ENCODE measurements around the gene IQCK.

Gene IQCK

DNA sequence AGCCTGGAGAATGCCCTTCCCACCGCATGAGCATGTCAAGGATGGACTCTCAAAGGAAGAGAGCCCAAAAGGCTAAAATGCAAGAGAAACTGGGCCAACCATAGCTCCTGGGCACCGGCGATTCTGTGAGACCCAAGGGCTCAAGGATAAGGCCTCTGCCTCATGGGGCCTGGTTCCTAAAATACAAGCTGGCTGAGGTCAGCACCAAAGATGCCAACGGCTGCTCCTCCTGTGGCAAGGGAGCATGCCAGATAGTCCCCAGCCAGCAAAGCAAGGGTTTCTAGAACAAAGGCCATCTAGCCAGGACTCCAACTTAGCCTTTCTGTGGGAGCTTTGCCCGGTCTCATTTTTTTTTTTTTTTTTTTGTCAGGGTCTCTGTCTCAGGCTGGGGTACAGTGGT lies 146.5 kb downstream of the IQCK start:
- no peak for DNase-seq

DNA sequence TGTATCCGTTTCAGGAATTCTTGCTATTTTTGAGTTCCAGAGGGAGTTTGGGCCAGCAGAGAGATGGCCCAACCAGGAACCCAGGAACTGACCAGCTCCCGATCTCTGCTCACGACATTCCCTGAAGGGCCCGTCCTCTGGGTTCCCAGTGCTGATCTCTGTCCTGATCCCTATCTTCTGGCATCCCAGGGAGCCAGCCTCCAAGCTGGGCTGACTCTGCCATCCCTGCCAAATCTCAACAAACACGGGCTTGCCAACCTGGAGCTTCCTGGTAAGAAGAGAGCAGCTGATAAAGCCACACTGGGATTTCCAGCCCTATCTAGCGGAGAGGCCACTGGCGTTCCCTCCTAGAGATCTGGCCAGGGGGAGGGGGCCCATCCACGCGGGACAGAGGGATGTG lies 150.3 kb downstream of the IQCK start:
- DNase-seq = no peak

DNA sequence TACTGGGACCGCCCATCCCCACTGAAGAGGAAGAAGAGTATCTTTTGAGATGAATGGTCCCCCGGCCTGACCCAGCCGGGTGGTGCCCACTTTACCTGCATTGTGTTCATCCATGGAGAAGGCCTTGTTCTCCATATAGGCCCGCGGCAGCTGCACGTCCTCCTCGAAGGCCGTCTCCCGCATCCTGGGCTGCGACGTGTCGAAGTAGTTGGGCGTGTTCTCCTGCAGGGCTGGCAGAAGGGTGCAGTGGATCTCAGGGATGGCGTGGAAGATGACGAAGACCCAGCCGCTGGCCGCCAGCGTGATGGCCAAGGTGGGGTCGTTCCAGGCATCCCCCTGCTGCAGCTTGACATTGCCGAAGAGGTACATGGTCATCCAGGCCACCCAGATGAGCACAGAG lies 153.7 kb downstream of the IQCK start:
- no peak for DNase-seq

DNA sequence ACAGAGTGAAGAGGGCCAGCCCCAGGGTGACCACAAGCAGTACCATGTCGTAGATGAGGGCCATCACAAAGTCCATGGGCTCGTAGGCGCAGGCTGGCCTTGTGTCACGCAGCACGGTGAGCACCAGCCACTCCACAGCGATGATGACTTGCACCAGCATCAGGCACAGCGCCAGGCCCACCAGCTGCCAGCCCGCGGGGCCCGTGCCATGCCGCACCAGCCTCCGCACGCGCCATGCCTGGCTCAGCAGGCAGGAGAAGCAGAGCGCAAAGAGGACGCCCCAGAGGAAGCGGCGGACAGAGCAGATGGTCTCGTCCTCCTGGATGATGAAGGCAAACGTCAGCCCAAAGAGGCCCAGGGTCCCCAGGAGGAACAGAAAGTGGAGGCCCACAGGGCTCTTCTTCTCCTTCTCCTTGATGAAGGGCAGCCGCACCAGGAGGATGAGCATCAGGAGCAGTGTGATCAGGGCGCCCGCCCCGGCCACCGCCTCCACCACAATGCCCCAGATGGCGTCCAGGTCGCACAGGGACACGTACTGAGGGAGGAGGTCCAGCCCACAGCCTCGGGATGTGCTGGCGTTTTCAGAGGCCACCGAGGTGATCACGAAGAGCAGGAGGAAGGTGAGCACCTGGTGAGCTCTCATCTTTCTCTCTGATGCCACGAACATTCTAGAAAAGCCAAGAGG lies 154.2 kb downstream of the IQCK start:
- no peak for DNase-seq

DNA sequence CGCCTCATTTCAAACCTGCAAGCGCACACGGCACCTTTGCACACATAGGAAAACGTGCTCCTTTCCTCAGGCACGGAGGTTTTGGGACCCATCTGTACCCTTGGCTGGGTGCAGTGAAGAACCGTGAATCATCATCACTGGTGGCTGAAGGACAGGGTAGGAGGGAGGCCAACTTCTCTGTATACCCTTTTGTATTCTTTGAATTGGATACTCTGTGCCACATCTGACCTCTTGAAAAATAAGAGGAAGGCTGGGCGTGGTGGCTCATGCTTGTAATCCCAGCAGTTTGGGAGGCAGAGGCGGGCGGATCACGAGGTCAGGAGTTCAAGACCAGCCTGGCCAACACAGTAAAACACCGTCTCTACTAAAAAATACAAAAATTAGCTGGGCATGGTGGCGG lies 154.9 kb downstream of the IQCK start:
- no peak for DNase-seq

DNA sequence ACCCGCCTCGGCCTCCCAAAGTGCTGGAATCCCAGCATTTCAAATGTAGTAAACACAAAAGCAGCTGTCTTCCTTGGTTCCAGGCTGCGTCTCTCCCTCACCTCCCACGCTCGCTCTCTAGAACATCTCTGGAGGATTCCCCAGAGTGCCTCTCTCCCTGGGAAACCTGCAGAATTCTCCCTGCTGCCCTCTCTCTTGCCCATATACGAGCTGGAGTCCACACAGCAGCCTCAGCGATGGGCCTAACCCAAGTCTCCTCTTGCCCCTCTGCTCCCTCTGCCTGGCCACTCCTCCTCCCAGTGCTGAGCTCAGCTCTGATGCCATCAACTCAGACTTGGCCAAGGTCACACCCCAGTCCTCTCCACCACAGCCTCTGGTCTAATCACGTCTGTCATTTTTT lies 156.0 kb downstream of the IQCK start:
- no peak for DNase-seq

DNA sequence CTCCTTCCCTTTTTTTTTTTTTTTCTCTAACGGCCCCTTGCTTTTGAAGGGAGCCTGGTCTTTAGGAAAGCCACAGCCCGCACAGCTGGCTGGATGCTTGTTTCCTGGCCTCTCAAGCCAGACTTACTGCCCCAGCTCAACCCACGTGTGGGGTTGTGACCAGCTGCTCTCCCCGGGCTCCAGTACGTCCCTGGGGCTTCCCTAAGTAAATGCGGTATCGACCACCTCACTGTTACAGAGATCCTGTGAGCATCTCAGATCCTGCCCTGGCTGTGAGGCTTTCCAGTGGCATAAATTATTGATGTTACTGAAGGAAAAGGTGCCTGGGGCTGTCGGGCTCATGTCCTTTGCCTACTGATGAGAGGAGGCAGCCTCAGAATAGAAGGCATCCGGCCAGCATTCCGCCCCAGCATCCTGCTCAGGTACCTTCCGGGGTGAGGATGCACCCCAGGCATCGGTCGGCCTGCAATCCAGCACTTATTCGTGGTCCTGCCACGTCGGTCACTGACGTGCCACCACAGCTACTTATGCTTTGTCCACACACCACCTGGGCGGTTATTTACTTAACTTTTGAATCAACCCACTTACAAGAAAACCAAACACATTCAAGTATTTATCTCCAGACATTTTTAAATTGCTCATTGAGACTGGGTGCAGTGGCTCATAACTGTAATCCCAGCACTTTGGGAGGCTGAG lies 156.9 kb downstream of the IQCK start:
- no peak for DNase-seq

DNA sequence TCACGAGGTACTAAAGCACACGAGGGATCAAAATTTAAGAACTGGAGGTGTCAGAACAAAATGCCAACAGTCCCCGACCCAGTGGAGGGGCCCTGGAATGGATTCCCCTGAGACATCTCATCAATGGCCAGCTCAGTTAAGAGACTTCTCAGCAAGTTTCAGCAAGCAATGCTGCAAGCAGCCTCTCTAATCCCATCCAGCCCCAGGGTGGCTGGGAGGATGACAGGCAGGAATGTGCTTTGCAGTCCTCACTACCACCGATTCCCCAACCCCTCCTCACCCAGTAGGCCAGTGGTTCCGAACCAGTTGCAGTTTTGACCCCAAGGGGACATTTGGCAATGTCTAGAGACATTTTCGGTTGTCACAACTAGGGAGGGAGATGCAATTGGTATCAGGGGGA lies 157.8 kb downstream of the IQCK start:
- no peak for DNase-seq

DNA sequence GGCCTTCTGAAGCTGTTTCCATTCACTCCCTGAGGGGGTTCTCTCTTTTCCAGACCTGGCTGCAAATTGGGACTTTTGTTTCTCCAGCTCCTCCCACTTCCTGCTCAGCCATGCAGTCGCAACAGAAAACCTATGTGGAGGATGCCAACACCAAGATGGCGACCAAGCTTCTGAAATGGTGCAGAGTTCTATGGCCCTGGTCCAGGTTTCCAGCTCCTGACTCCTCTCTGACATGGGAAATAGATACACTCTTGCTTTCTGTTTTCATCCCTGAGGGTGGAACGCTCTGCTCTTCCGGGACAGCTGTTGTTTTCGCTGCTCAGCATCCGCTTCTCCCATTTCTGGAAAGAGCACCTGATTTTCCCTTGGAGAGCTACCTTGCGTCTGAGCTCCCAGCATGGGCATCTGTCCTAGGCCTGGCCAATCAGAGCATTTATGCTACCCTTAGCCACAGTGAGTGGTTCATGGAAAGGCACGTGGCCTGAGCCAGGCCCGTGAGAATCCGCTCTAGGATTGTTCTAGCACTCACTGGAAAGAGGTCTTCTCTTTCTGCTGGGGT lies 158.5 kb downstream of the IQCK start:
- no peak for DNase-seq

DNA sequence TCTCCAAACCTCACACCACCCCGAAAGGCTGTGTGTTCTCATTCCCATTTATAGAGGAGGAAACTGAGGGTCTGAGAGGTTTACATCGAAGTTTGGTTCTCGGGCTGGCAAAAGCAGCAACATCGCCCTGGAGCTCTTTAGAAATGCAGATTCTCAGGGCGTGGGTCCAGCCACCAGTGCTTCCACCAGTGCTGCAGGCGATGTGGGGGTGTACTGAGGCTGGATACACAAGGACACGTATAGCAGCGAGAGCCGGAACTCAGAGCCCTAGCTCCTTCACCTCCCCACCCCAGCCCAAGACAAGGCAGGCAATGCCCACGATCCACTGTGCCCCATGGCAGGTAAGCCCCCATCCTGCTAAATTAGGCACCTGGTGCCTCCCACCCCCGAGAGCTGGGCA lies 160.7 kb downstream of the IQCK start:
- DNase-seq = no peak

DNA sequence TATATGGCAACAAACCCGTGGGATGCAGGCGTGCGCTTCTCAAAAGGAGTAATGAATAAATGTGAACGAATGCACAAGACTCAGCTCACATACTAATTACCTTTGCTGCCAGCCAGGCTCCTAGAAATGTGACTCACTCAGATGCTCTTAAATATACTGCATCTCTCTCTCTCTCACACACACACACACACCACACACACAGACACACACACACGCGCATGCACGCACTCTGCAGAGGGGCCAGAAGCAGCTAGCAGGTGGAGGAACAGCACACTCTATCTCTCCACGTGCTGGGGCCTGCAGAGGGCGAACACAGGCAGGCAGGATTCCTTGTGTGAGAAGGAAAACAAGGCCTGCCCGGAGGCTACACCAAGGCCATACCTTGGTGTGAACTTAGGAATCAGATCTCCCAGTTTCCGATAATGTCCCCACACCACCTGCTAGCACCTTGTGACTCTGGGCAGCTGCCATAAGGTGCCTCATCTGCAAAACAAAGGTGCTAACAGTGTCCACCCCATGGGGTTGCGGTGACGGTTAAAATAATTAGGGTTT lies 161.2 kb downstream of the IQCK start:
- no peak for DNase-seq

DNA sequence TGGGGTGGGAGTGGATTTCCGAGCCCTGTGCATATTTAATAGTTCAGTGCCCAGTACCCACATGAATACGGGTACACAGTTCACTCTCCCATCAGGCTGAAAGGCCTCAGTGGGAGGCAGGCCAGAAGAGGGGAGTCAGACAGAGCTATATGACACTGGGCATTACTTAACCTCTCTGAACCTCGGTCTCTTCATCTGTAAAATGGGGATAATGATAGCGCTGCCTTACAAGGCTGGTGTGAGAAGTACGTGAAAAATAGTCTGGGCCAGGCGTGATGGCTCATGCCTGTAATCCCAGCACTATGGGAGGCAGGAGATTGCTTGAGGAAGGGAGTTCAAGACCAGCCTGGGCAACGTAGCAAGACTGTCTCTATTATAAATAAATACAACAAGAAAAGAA lies 163.0 kb downstream of the IQCK start:
- DNase-seq = no peak

DNA sequence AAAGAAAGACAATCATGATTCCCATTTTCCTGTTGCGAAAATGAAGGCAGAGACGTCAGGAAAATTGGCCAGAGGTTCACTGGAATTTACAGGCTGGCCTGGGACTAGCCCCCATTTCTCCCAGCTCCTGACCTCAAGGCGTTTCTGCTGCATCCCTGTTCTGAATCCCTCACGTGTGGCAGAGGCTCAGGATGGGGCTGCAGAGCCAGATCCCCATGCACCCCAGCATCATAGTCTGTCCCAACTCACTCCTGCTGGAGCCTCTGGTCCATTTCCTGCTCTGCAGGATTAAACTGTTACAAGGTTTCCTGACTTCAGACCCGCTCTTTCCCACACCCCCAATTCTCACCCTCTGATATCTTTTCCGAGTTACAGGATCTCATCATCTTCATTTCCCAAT lies 163.7 kb downstream of the IQCK start:
- no peak for DNase-seq

DNA sequence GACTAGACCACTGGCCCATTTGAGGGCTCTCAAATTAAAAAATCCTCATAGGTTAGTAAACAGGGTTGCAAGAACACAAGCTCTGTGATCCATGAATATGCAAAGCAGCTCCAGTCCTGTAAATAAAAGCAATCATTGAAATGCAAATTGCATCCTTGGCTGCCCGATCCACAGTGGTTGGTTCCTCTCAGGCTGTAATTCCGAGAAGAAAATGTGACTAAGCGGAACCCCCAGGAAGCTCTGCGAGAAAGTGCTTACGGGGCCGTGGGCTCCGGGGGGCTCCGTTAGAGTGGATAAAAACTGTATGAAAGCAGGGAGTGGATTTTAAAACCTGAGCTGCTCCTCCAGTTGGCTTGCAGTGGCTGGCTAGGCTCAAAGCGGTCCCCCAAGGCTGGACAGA lies 164.1 kb downstream of the IQCK start:
- no peak for DNase-seq

DNA sequence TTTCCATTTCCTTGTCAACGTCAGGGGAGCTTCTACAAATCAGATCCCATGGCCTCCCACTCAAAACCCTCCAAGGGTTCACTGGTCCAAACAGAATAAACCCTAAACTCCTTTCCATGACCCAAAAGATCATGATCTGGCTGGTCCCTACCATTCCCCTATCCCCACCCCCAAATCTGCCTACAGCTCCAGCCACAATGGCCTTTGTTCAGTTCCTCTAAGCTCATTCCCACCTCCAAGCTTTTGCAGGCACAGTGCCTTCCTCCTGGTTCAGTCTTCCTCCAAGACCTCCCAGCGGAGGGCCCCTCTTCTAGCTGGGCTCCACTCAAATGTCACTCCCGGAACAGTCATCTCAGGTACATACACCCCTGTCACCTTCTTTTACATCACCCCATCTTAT lies 164.6 kb downstream of the IQCK start:
- no peak for DNase-seq

DNA sequence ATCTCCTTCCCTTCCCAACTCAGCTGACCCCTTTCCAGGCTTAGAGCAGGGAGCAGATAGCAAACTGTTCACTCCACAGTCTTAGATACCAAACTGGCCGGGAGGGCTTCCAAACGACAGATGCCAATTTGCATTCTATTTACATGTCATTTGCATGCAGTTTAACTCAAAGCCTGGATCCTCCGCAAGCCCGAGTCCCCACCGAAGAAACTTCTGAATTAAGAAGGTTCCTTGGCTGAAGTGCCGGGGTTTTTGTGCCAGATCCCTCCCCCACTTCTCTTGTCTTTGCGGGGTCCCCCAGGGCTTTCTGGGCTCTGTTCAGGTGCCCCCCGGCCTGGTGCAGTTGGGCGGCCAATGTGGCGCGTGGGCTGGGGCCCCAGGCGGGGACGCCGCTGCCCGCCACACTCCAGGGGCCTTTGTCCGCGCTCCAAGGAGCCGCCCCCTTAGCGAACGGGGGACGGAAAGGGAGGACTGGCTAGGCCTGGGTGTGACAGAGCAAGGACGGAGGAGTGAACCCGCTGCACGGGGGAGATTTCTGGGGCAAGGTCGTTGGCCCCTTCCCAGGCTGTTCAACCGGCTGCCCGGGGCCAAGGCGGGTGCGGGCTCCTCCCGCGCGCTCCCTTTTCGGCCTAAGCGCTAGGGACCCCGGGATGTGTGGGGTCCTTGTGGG lies 165.4 kb downstream of the IQCK start:
- DNase-seq = peak; percentile 20

DNA sequence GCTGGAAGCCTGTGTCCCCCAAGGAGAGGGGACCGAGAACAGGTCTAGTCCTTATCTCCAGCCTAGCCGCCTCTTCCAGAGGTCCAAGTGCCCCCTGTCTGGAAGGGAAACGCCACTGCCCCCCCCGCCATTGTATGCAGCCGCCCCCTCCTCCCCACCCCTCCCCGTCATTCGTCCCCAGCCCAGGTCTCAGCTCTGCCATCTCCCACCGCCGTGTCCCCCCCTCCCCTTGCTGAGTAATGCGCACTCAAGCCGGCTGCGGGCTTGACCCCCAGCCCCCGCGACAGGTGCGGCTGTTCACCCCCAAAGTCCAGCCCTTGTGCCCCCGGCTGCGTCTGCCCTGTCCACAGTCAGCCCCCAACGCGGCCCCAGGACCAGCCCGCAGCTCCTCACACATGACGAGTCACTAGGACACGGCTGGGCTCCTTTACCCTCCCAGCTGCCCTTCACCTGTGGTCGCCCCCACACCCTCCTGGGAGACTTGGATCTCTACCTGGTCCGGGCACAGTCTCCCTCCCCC lies 166.0 kb downstream of the IQCK start:
- peak; percentile 19 for DNase-seq

DNA sequence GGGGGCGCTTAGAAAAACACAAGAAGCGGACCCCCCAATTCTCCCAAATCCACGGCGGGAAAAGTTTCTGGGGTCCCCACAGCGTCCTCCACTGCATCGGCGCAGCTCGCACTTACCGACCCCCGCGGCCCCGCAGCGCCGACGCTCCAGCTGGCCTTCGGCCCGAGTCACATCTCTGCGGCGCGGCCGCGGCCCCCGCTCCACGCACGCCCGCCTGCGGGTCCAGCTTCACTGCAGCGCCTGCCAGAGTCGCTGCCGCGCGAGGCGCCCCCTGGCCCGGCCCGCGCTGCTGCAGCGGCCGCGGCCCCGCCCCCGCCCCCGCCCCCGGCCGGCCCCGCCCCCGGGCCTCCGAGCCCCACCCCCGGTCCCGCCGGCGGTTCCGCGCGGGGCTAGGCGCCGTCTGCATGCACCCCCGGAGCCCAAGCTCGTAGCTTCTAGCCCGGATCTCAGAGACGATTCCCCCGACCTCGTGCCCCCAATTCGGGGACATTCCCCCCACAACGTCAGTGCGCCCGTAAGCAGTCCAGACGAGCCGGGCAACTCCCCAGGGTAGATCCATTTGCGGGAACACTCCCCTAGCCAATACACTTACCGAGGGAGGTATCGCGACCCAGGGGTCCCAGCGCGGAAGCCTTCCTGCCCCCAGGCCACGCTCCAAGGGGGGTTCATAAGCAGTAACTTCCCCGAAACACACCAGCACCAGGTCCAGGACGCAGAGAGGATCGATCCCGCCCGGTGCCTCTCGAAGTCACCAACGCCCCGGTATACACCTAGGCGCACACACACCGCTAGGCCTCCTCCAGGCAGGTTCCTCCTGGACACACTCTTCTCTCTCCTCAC lies 166.8 kb downstream of the IQCK start, which contains the start of gene GPRC5B:
GPRC5B (minus strand) TSS at position 238 of the 840 bp plus-strand sequence. CDS start 12,003 bp downstream, outside the sequence.
- DNase-seq = peak; percentile 74

DNA sequence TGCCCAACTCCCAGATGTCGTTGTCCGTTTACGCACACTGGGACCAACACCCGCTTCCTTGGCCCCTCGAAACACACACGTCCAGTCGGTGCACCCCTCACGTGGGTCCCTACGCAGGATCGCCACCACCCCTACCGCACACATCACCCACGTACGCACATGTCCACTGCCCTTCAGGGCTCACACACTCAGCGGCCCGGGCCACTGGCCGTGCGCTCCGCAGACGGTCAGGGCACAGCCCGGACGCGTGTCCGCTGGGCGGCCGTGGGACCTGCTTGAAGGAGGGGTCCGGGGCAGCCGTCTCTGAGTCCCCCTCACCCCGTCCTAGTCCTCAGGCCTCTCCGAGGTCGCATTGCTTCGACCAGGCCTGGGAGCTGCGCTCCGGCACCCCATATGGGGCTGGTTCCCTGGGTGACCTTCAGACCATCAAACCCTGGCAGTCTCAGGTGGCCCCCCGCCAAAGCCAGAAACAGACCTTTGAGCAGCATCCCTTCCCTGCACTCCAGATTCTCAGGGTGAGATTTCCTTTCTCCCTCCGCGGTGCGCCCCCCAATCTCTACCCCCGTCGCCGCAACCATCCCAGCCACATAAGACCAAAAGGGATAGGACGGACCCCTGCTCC lies 167.5 kb downstream of the IQCK start:
- DNase-seq = peak; percentile 13

DNA sequence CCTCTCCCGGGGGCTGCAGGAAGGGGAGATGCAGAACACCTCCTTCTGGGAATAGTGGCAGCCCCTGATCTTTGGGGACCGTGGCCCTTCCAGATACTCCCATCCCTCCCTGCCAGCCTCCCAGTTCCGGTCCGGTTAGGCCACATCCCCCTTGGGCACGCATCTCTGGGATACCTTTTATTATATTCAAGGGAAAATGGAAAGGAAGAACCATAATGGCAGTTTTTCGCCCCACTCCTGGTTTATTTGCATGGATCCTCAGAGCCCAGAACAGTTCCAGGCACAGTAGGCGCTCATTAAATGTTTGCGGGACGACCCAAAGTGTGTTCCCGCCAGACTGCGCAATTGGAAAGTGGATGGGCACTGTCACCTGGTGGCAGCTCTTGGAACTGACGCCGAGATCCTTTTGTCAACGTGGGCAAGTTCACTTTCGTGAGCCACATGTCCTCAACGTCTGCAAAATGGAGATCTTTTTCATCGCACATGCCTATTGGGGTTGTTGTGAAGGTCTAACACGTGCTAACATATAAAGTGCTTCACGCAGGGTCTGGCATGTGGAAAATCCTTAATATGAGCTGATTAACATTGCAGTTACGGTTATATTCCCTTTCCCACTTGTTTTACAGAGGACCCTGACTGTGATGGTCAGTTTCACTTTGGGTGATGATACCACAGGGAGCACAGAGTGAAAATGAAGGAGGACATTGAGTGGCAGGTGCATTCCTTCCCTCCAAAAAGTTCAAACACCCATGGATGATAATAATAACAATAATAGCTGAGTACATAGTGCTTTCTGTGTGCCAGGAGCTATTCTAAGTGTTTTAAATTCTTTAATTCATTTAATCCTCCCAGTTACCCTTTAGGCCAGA lies 168.2 kb downstream of the IQCK start:
- DNase-seq = peak; percentile 86

DNA sequence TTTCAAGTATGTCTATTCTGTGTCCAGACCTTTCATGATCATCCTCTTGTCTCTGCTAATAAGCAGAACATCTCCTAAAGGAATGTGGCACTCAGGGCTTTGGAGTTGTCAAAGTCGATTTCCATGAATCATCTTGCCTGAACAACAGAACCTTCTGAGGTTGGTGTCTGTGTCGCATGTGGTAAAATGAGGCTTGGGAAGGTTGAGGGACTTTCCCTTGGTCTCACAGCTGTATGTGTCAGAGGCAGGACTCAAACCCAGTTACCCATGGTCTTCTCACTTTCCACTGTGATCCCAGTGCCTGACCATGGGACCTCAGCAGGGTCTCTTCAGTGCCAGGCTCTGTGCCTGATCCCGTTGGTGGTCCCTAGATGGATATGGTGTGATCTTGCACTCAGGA lies 170.8 kb downstream of the IQCK start:
- no peak for DNase-seq
